HepG2 (cell line): Measurements from ENCODE around the gene SLC25A20. TPM values are rescaled to one million over a fixed set of nuclear protein-coding genes. Genes with fewer than 3 reads are reported as not detected.

Experiments
- BHLHE40 ChIP-seq: IDR thresholded peaks from 2 replicates; pipeline ENCODE4 v1.6.1; 2011; ENCODE audit warnings: low read length, improper control_type of control experiment
- EEA1 ChIP-seq: sonication (generic); formaldehyde crosslinking; IDR thresholded peaks from 2 replicates; pipeline ENCODE4 v1.5.1; 2020; ENCODE audit warnings: mild to moderate bottlenecking, missing genetic modification reagents, borderline replicate concordance
- FOXA3 ChIP-seq: IDR thresholded peaks from 2 replicates; pipeline ENCODE4 v1.6.1; 2016; ENCODE audit warnings: missing genetic modification reagents, missing compliant biosample characterization
- GZF1 ChIP-seq: sonication (generic); formaldehyde crosslinking; IDR thresholded peaks from 2 replicates; pipeline ENCODE4 v1.5.1; 2020; ENCODE audit warnings: mild to moderate bottlenecking, missing genetic modification reagents
- HOXA3 ChIP-seq: sonication (generic); formaldehyde crosslinking; IDR thresholded peaks from 2 replicates; pipeline ENCODE4 v1.5.0; 2020; ENCODE audit warnings: missing genetic modification reagents
- JARID2 ChIP-seq: sonication (generic); formaldehyde crosslinking; IDR thresholded peaks from 2 replicates; pipeline ENCODE4 v1.8.1; 2023; ENCODE audit warnings: missing genetic modification reagents, inconsistent platforms; ENCODE audit not compliant: insufficient replicate concordance
- KMT2B ChIP-seq: IDR thresholded peaks from 2 replicates; pipeline ENCODE4 v1.6.1; 2016; ENCODE audit warnings: missing genetic modification reagents, missing compliant biosample characterization
- MAFF ChIP-seq: IDR thresholded peaks from 2 replicates; pipeline ENCODE4 v1.6.1; 2011; ENCODE audit warnings: low read depth, low read length, improper control_type of control experiment
- PBX3 ChIP-seq: sonication (generic); formaldehyde crosslinking; IDR thresholded peaks from 2 replicates; pipeline ENCODE4 v1.8.1; 2023; ENCODE audit warnings: missing genetic modification reagents, inconsistent platforms, borderline replicate concordance
- PHF20 ChIP-seq: sonication (generic); formaldehyde crosslinking; IDR thresholded peaks from 2 replicates; pipeline ENCODE4 v1.5.0; 2020; ENCODE audit warnings: mild to moderate bottlenecking, missing genetic modification reagents
- ZBTB20 ChIP-seq: sonication (generic); formaldehyde crosslinking; IDR thresholded peaks from 2 replicates; pipeline ENCODE4 v1.8.1; 2023; ENCODE audit warnings: missing genetic modification reagents, low read depth, mild to moderate bottlenecking, borderline replicate concordance
- ZNF251 ChIP-seq: sonication (generic); formaldehyde crosslinking; IDR thresholded peaks from 2 replicates; pipeline ENCODE4 v1.9.0; 2021; ENCODE audit warnings: mild to moderate bottlenecking, missing genetic modification reagents
- ZNF576 ChIP-seq: sonication (generic); formaldehyde crosslinking; IDR thresholded peaks from 2 replicates; pipeline ENCODE4 v1.4.0; 2020; ENCODE audit warnings: mild to moderate bottlenecking, missing genetic modification reagents
- polyA plus RNA-seq, 8 experiments: library from polyadenylated mRNA; depleted of rRNA in 3 of 8; stranded (reverse) in 7 of 8; unstranded in 1 of 8; fragments of >200 nt; fragmentation: Illumina TruSeq in 4 of 8; extraction: Trizol in 4 of 8; gene quantifications; 2 replicates each; pipeline versions ENCODE4 v1.2.1 to v1.2.3, GENCODE V29; 2011 to 2016; ENCODE audit warnings: low read depth in 4 of 8, missing spikeins in 1 of 8, mixed read lengths in 1 of 8; ENCODE audit not compliant: insufficient read depth in 1 of 8
- total RNA-seq, 5 experiments: library from RNA; depleted of rRNA; stranded (reverse); fragments of >200 nt; fragmentation: Illumina TruSeq; extraction: Trizol; gene quantifications; 2 replicates each; pipeline ENCODE4 v1.2.3, GENCODE V29; 2016; ENCODE audit warnings: low read depth in 1 of 5
- TF ChIP-seq, protein P1 (sequence below): IDR thresholded peaks from 2 replicates; pipeline ENCODE4 v1.6.1; 2012; ENCODE audit warnings: low read depth, low read length, improper control_type of control experiment
- TF ChIP-seq, protein P2 (sequence below): IDR thresholded peaks from 2 replicates; pipeline ENCODE4 v1.6.1; 2018; ENCODE audit warnings: missing genetic modification reagents
- TF ChIP-seq, protein P3 (sequence below), 2 experiments: fragments of 450-650 bp in 1 of 2; sonication (generic) in 1 of 2; formaldehyde crosslinking; IDR thresholded peaks; 2 replicates each; pipeline versions ENCODE4 v1.5.0 to v1.8.0; 2020 to 2022; ENCODE audit warnings: mild to moderate bottlenecking in 1 of 2, missing genetic modification reagents in 1 of 2
- TF ChIP-seq, protein P4 (sequence below), 2 experiments: sonication (generic) in 1 of 2; formaldehyde crosslinking in 1 of 2; IDR thresholded peaks; 2 replicates each; pipeline versions ENCODE4 v1.5.1 to v1.6.1; 2011 to 2020; ENCODE audit warnings: borderline replicate concordance in 1 of 2, low read depth in 1 of 2, low read length in 1 of 2, mild to moderate bottlenecking in 1 of 2, missing genetic modification reagents in 1 of 2, moderate library complexity in 1 of 2
- TF ChIP-seq, protein P5 (sequence below): IDR thresholded peaks from 2 replicates; pipeline ENCODE4 v1.6.1; 2016

Gene SLC25A20
- total and polyA plus RNA-seq, 2 of the 13 experiments (the other 11 are each of a cell fraction or from before 2014, with no cell fraction given) = 21.1 to 26.6 TPM

- TF ChIP-seq JARID2 (CRISPR knock-in tag) (no peak), ZNF251 (CRISPR knock-in tag) (no peak), KMT2B (CRISPR knock-in tag) (0 out of 2 replicates have a peak, but pooled peaks have one; percentile 26), GZF1 (CRISPR knock-in tag) (peak; percentile 8; the same call in 1 of the 2 replicates), PBX3 (CRISPR knock-in tag) (no peak), ZNF576 (no peak), EEA1 (CRISPR knock-in tag) (no peak), PHF20 (CRISPR knock-in tag) (no peak), MAFF (no peak), FOXA3 (CRISPR knock-in tag) (peak; percentile 77), BHLHE40 (no peak), ZBTB20 (CRISPR knock-in tag) (peak; percentile 76; the same call in 1 of the 2 replicates), HOXA3 (CRISPR knock-in tag) (peak; percentile 58)
- TF ChIP-seq, protein P1, sequence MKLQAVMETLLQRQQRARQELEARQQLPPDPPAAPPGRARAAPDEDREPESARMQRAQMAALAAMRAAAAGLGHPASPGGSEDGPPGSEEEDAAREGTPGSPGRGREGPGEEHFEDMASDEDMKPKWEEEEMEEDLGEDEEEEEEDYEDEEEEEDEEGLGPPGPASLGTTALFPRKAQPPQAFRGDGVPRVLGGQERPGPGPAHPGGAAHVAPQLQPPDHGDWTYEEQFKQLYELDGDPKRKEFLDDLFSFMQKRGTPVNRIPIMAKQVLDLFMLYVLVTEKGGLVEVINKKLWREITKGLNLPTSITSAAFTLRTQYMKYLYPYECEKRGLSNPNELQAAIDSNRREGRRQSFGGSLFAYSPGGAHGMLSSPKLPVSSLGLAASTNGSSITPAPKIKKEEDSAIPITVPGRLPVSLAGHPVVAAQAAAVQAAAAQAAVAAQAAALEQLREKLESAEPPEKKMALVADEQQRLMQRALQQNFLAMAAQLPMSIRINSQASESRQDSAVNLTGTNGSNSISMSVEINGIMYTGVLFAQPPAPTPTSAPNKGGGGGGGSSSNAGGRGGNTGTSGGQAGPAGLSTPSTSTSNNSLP = peak; percentile 57; the same call in 1 of the 2 replicates
- TF ChIP-seq, protein P2, sequence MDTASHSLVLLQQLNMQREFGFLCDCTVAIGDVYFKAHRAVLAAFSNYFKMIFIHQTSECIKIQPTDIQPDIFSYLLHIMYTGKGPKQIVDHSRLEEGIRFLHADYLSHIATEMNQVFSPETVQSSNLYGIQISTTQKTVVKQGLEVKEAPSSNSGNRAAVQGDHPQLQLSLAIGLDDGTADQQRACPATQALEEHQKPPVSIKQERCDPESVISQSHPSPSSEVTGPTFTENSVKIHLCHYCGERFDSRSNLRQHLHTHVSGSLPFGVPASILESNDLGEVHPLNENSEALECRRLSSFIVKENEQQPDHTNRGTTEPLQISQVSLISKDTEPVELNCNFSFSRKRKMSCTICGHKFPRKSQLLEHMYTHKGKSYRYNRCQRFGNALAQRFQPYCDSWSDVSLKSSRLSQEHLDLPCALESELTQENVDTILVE (CRISPR knock-in tag) = peak; percentile 85
- TF ChIP-seq, protein P3, sequence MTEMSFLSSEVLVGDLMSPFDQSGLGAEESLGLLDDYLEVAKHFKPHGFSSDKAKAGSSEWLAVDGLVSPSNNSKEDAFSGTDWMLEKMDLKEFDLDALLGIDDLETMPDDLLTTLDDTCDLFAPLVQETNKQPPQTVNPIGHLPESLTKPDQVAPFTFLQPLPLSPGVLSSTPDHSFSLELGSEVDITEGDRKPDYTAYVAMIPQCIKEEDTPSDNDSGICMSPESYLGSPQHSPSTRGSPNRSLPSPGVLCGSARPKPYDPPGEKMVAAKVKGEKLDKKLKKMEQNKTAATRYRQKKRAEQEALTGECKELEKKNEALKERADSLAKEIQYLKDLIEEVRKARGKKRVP (CRISPR knock-in tag; IDR thresholded peaks at IDR 0.05) = no peak
- TF ChIP-seq, protein P4, sequence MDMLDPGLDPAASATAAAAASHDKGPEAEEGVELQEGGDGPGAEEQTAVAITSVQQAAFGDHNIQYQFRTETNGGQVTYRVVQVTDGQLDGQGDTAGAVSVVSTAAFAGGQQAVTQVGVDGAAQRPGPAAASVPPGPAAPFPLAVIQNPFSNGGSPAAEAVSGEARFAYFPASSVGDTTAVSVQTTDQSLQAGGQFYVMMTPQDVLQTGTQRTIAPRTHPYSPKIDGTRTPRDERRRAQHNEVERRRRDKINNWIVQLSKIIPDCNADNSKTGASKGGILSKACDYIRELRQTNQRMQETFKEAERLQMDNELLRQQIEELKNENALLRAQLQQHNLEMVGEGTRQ (IDR thresholded peaks at IDR 0.05; ENCODE audit: low read depth, low read length) = no peak
- TF ChIP-seq, protein P4 (CRISPR knock-in tag; IDR thresholded peaks at IDR 0.05; ENCODE audit: borderline replicate concordance) = no peak
- TF ChIP-seq, protein P5, sequence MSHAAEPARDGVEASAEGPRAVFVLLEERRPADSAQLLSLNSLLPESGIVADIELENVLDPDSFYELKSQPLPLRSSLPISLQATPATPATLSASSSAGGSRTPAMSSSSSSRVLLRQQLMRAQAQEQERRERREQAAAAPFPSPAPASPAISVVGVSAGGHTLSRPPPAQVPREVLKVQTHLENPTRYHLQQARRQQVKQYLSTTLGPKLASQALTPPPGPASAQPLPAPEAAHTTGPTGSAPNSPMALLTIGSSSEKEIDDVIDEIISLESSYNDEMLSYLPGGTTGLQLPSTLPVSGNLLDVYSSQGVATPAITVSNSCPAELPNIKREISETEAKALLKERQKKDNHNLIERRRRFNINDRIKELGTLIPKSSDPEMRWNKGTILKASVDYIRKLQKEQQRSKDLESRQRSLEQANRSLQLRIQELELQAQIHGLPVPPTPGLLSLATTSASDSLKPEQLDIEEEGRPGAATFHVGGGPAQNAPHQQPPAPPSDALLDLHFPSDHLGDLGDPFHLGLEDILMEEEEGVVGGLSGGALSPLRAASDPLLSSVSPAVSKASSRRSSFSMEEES (CRISPR knock-in tag) = no peak
Measured at GRCh38 chr3:48897460-48898376, 964 bp downstream of the SLC25A20 start (continued).
